Epithelial cell of prostate (primary cell): ENCODE data around the gene XPOT.

Experiments
- DNase-seq: peaks from one replicate; pipeline ENCODE4 v3.0.0-alpha.2; 2011; ENCODE audit warnings: low read depth, low spot score
- H3K27ac ChIP-seq: fragments of 450-650 bp; 2 replicates; pipeline ENCODE4 v1.5.1; 2017; ENCODE audit warnings: mild to moderate bottlenecking

XPOT gene

GRCh38 chr12:64412459-64412858 lies 8.3 kb downstream of the XPOT start:
- no peak overlapping the region for H3K27ac ChIP-seq
- DNase-seq, result no peak

GRCh38 chr12:64413884-64414283 lies 9.7 kb downstream of the XPOT start:
- DNase-seq, result no peak
- no peak overlapping the region for H3K27ac ChIP-seq

- H3K27ac ChIP-seq, result no peak overlapping the region
- DNase-seq, result no peak
These were observed 14.0 kb downstream of the XPOT start for GRCh38 chr12:64418209-64418608.

- DNase-seq, result no peak
These were observed 15.5 kb downstream of the XPOT start for GRCh38 chr12:64419696-64420095.

GRCh38 chr12:64427988-64428387 lies 23.8 kb downstream of the XPOT start:
- no peak overlapping the region for H3K27ac ChIP-seq
- DNase-seq, result no peak

More at GRCh38 chr12:64419696-64420095, 15.5 kb downstream of the XPOT start:
- no peak overlapping the region for H3K27ac ChIP-seq

GRCh38 chr12:64428956-64429355 lies 24.8 kb downstream of the XPOT start:
- H3K27ac ChIP-seq, result no peak overlapping the region
- no peak for DNase-seq

GRCh38 chr12:64430886-64431285 lies 26.7 kb downstream of the XPOT start:
- DNase-seq, result no peak
- H3K27ac ChIP-seq, result no peak overlapping the region

GRCh38 chr12:64431791-64432190 lies 27.6 kb downstream of the XPOT start:
- DNase-seq, result no peak
- no peak overlapping the region for H3K27ac ChIP-seq

GRCh38 chr12:64433915-64434314 lies 29.7 kb downstream of the XPOT start:
- no peak overlapping the region for H3K27ac ChIP-seq
- no peak for DNase-seq

- no peak for DNase-seq
- H3K27ac ChIP-seq, result no peak overlapping the region
These were observed 35.9 kb downstream of the XPOT start for GRCh38 chr12:64440100-64440499.

GRCh38 chr12:64445490-64445889 lies 41.3 kb downstream of the XPOT start:
- DNase-seq, result no peak
- no peak overlapping the region for H3K27ac ChIP-seq

- no peak overlapping the region for H3K27ac ChIP-seq
- no peak for DNase-seq
These were observed 42.1 kb downstream of the XPOT start for GRCh38 chr12:64446295-64446694.

- H3K27ac ChIP-seq, result peak overlapping the region; percentile 97
- no peak for DNase-seq
These were observed 46.0 kb downstream of the XPOT start for GRCh38 chr12:64450057-64450640.

GRCh38 chr12:64450711-64451486 lies 46.7 kb downstream of the XPOT start:
- H3K27ac ChIP-seq, result peak overlapping the region; percentile 97
- no peak for DNase-seq

GRCh38 chr12:64451687-64452558 lies 47.7 kb downstream of the XPOT start, which contains the start of gene TBK1:
Gene TBK1 (plus strand): TSS chr12:64452120. CDS start chr12:64455871, 3,751 bp downstream.
- DNase-seq, result peak; percentile 6
- peak within 1 kb of the TSS; percentile 97 for H3K27ac ChIP-seq

- peak overlapping the region; percentile 97 for H3K27ac ChIP-seq
- peak; percentile 87 for DNase-seq
These were observed 48.6 kb downstream of the XPOT start for GRCh38 chr12:64452559-64453329.

- H3K27ac ChIP-seq, result no peak overlapping the region
- DNase-seq, result no peak
These were observed 51.3 kb downstream of the XPOT start for GRCh38 chr12:64455506-64455905.

GRCh38 chr12:64456119-64456518 lies 51.9 kb downstream of the XPOT start:
- no peak overlapping the region for H3K27ac ChIP-seq

GRCh38 chr12:64457032-64457431 lies 52.8 kb downstream of the XPOT start:
- H3K27ac ChIP-seq, result no peak overlapping the region
- no peak for DNase-seq

More at GRCh38 chr12:64456119-64456518, 51.9 kb downstream of the XPOT start:
- DNase-seq, result no peak

- DNase-seq, result no peak
- no peak overlapping the region for H3K27ac ChIP-seq
These were observed 53.3 kb downstream of the XPOT start for GRCh38 chr12:64457466-64457865.
